ENCODE measurements around the gene RASSF8.

Gene RASSF8

GRCh38 chr12:26068503-26068902 is 110.0 kb downstream of the RASSF8 start:
- DNase-seq = no peak

GRCh38 chr12:26069796-26070195 is 111.3 kb downstream of the RASSF8 start:
- DNase-seq = no peak

GRCh38 chr12:26077915-26078702 is 119.6 kb downstream of the RASSF8 start:
- DNase-seq = no peak

GRCh38 chr12:26080911-26081310 is 122.4 kb downstream of the RASSF8 start:
- no peak for DNase-seq

GRCh38 chr12:26086936-26087335 is 128.5 kb downstream of the RASSF8 start:
- no peak for DNase-seq

- DNase-seq = no peak
These were observed 130.5 kb downstream of the RASSF8 start for GRCh38 chr12:26088998-26089397.

- no peak for DNase-seq
These were observed 132.5 kb downstream of the RASSF8 start for GRCh38 chr12:26090836-26091510.

- DNase-seq = no peak
These were observed 133.3 kb downstream of the RASSF8 start for GRCh38 chr12:26091822-26092221.

GRCh38 chr12:26092346-26093105 is 134.0 kb downstream of the RASSF8 start:
- no peak for DNase-seq

GRCh38 chr12:26095186-26095585 is 136.7 kb downstream of the RASSF8 start:
- DNase-seq = no peak

GRCh38 chr12:26096036-26096435 is 137.6 kb downstream of the RASSF8 start:
- DNase-seq = no peak

GRCh38 chr12:26097046-26097878 is 138.8 kb downstream of the RASSF8 start:
- no peak for DNase-seq

GRCh38 chr12:26100666-26101349 is 142.3 kb downstream of the RASSF8 start:
- DNase-seq = no peak

- DNase-seq = no peak
These were observed 142.9 kb downstream of the RASSF8 start for GRCh38 chr12:26101350-26101734.

- DNase-seq = no peak
These were observed 143.3 kb downstream of the RASSF8 start for GRCh38 chr12:26101763-26102162.

- DNase-seq = no peak
These were observed 144.5 kb downstream of the RASSF8 start for GRCh38 chr12:26102953-26103352.

GRCh38 chr12:26106347-26106746 is 147.9 kb downstream of the RASSF8 start:
- no peak for DNase-seq

GRCh38 chr12:26108915-26109314 is 150.4 kb downstream of the RASSF8 start:
- no peak for DNase-seq

GRCh38 chr12:26109343-26109881 is 150.9 kb downstream of the RASSF8 start:
- DNase-seq = no peak

- DNase-seq = no peak
These were observed 153.8 kb downstream of the RASSF8 start for GRCh38 chr12:26112232-26112631.

- no peak for DNase-seq
These were observed 154.2 kb downstream of the RASSF8 start for GRCh38 chr12:26112703-26113147.

- no peak for DNase-seq
These were observed 154.7 kb downstream of the RASSF8 start for GRCh38 chr12:26113181-26113654.
